CD14-positive monocyte (primary cell): ENCODE results near the gene SLC9A9. TPM values are rescaled to one million over a fixed set of nuclear protein-coding genes. Genes with fewer than 3 reads are reported as not detected.

ENCODE experiments used
- DNase-seq, 3 donors: peaks; one replicate each; pipeline ENCODE4 v3.0.0-alpha.2; 2011 to 2022
- H2AFZ ChIP-seq: 2 replicates; pipeline ENCODE4 v1.6.0; 2012; ENCODE audit warnings: mild to moderate bottlenecking, low read depth, low read length, inconsistent platforms; ENCODE audit not compliant: insufficient read depth, poor library complexity, severe bottlenecking
- H3K27ac ChIP-seq, 2 donors: 1 replicate in 1 of 2; 2 replicates in 1 of 2; pipeline ENCODE4 v1.5.1; 2012 to 2013; ENCODE audit warnings: low read length in 2 of 2, control low read depth in 1 of 2, inconsistent platforms in 1 of 2, low read depth in 1 of 2, mild to moderate bottlenecking in 1 of 2
- H3K27me3 ChIP-seq, 2 donors: one replicate each; pipeline versions ENCODE4 v1.6.0 to v1.6.1; 2011 to 2013; ENCODE audit warnings: low read length in 2 of 2; ENCODE audit not compliant: control insufficient read depth in 2 of 2, insufficient read depth in 2 of 2
- H3K36me3 ChIP-seq, 2 donors: replicated peaks in 1 of 2; 1 replicate in 1 of 2; 2 replicates in 1 of 2; pipeline versions ENCODE4 v1.5.1 to v1.6.1; 2012 to 2013; ENCODE audit warnings: low read length in 2 of 2, control low read depth in 1 of 2, inconsistent platforms in 1 of 2, mild to moderate bottlenecking in 1 of 2; ENCODE audit not compliant: insufficient read depth in 2 of 2, control insufficient read depth in 1 of 2
- H3K4me1 ChIP-seq, 2 donors: 1 replicate in 1 of 2; 2 replicates in 1 of 2; pipeline versions ENCODE4 v1.5.1 to v1.6.1; 2012 to 2013; ENCODE audit warnings: low read length in 2 of 2, control low read depth in 1 of 2, inconsistent platforms in 1 of 2, mild to moderate bottlenecking in 1 of 2, moderate library complexity in 1 of 2; ENCODE audit not compliant: insufficient read depth in 2 of 2, control insufficient read depth in 1 of 2
- H3K4me2 ChIP-seq: replicated peaks from 2 replicates; pipeline ENCODE3; 2012; ENCODE audit warnings: low read length, moderate library complexity, mild to moderate bottlenecking; ENCODE audit not compliant: poor library complexity, severe bottlenecking; ENCODE audit errors: extremely low read depth
- H3K4me3 ChIP-seq, 3 experiments: fragments of 200-600 bp in 1 of 3; sonication (generic) in 1 of 3; replicated peaks in 1 of 3; 1 replicate in 2 of 3; 2 replicates in 1 of 3; pipeline ENCODE4 v1.5.1; 2011 to 2013; ENCODE audit warnings: low read length in 3 of 3, mild to moderate bottlenecking in 3 of 3, control low read depth in 2 of 3, low read depth in 2 of 3, inconsistent platforms in 1 of 3, moderate library complexity in 1 of 3
- H3K79me2 ChIP-seq: 2 replicates; pipeline ENCODE4 v1.6.0; 2012; ENCODE audit warnings: mild to moderate bottlenecking, control low read depth, inconsistent platforms, low read length, moderate library complexity; ENCODE audit not compliant: insufficient read depth
- H3K9ac ChIP-seq: 2 replicates; pipeline ENCODE4 v1.6.0; 2017; ENCODE audit warnings: low read length, mild to moderate bottlenecking; ENCODE audit not compliant: insufficient read depth, poor library complexity, severe bottlenecking
- H3K9me3 ChIP-seq, 2 donors: replicated peaks in 1 of 2; 1 replicate in 1 of 2; 2 replicates in 1 of 2; pipeline versions ENCODE4 v1.5.1 to v1.6.1; 2012 to 2013; ENCODE audit warnings: low read length in 2 of 2, control low read depth in 1 of 2; ENCODE audit not compliant: control insufficient read depth in 1 of 2, insufficient read depth in 1 of 2
- H4K20me1 ChIP-seq: 2 replicates; pipeline ENCODE4 v1.6.0; 2012; ENCODE audit warnings: mild to moderate bottlenecking, low read length, control low read depth, moderate library complexity; ENCODE audit not compliant: insufficient read depth
- H3K27ac Mint-ChIP-seq, 7 donors: one replicate each; pipeline ENCODE4 v1.8.0; 2020; ENCODE audit warnings: mild to moderate bottlenecking in 7 of 7, mixed read lengths in 7 of 7, moderate library complexity in 6 of 7, inconsistent platforms in 2 of 7
- H3K27me3 Mint-ChIP-seq, 3 donors: one replicate each; pipeline ENCODE4 v1.8.0; 2021 to 2022; ENCODE audit warnings: low read depth in 3 of 3, mild to moderate bottlenecking in 3 of 3, mixed read lengths in 3 of 3, moderate library complexity in 3 of 3, inconsistent platforms in 1 of 3
- H3K36me3 Mint-ChIP-seq, 2 donors: one replicate each; pipeline ENCODE4 v1.8.0; 2020; ENCODE audit warnings: mixed read lengths in 2 of 2, inconsistent platforms in 1 of 2, mild to moderate bottlenecking in 1 of 2
- H3K4me1 Mint-ChIP-seq: one replicate; pipeline ENCODE4 v1.8.0; 2020; ENCODE audit warnings: mild to moderate bottlenecking, mixed read lengths
- H3K4me3 Mint-ChIP-seq, 2 donors: one replicate each; pipeline ENCODE4 v1.8.0; 2020; ENCODE audit warnings: mild to moderate bottlenecking in 2 of 2, mixed read lengths in 2 of 2, moderate library complexity in 1 of 2
- H3K9me3 Mint-ChIP-seq, 7 donors: one replicate each; pipeline ENCODE4 v1.8.0; 2020 to 2022; ENCODE audit warnings: mixed read lengths in 7 of 7, mild to moderate bottlenecking in 6 of 7, moderate library complexity in 6 of 7, inconsistent platforms in 2 of 7
- WGBS: methylation state at CpG from one replicate; pipeline ENCODE4 v1.1.5; 2013; ENCODE audit warnings: missing lambda C conversion rate; ENCODE audit not compliant: insufficient coverage; 5-methylcytosine and 5-hydroxymethylcytosine counted together
- intact Hi-C, 2 donors: fragments of 100-400 bp; cut with micrococcal nuclease; formaldehyde crosslinking; loops; one replicate each; pipeline versions ENCODE4 v1.15.0 to v1.15.1; 2023
- polyA plus RNA-seq, 3 donors: library from polyadenylated mRNA; depleted of rRNA in 1 of 3; unstranded in 2 of 3; stranded (reverse) in 1 of 3; fragments of 300-500 nt in 2 of 3; fragments of >200 nt in 1 of 3; fragmentation: Illumina TruSeq in 2 of 3; gene quantifications; 1 replicate in 2 of 3; 2 replicates in 1 of 3; pipeline ENCODE4 v1.2.3, GENCODE V29; 2012 to 2021
- TF ChIP-seq, protein P1 (sequence below): fragments of 200-600 bp; IDR thresholded peaks from one replicate; pipeline ENCODE4 v1.8.0; 2022; ENCODE audit warnings: antibody characterized with exemption, mild to moderate bottlenecking

The SLC9A9 gene
- polyA plus RNA-seq, 3 donors, result 14.1 to 32.8 (median 27.0) TPM

DNA sequence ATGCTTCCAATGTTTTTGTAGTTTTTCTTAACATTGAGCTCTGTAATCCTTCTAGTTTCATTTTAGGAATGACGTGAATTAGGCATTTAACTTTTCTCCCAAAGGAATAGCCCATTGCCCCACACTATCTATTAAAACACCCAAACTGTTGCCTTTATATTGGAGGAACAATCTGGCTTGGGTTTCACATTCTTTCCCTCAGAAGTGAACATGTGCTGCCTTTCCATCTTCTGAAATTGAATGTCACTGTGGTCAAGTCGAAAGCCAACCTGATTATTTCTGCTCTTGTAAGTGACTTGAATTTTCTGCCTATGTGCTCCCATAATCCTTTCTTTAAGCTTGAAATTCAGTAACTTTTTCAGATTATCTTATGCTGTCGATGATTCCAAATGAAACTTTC lies 214.5 kb downstream of the SLC9A9 start:
- intact Hi-C loops, result no loop called here
- no peaks in the 10 kb centered on the region for H3K27me3 ChIP-seq
- no peak overlapping the region for H3K4me3 ChIP-seq
- H2AFZ ChIP-seq, result no peak overlapping the region
- DNase-seq, result no peak
- Mint-ChIP-seq H3K4me3 (no peak overlapping the region), H3K4me1 (no peaks in the 10 kb centered on the region), H3K27me3 (no peaks in the 10 kb centered on the region), H3K36me3 (peaks cover 10 to 13% of the 10 kb centered on the region in 2 donors), H3K27ac (no peak overlapping the region), H3K9me3 (peaks cover 0 to 18% (median 10%) of the 10 kb centered on the region in 7 donors)
- no peaks in the 10 kb centered on the region for H3K4me1 ChIP-seq
- no peak overlapping the region for H3K9ac ChIP-seq
- peaks cover 4 to 25% of the 10 kb centered on the region in 2 donors for H3K9me3 ChIP-seq
- WGBS, result 100% methylated on average over 1 of the region's 3 CpGs
- H3K27ac ChIP-seq, result no peak overlapping the region
- TF ChIP-seq, protein P1, sequence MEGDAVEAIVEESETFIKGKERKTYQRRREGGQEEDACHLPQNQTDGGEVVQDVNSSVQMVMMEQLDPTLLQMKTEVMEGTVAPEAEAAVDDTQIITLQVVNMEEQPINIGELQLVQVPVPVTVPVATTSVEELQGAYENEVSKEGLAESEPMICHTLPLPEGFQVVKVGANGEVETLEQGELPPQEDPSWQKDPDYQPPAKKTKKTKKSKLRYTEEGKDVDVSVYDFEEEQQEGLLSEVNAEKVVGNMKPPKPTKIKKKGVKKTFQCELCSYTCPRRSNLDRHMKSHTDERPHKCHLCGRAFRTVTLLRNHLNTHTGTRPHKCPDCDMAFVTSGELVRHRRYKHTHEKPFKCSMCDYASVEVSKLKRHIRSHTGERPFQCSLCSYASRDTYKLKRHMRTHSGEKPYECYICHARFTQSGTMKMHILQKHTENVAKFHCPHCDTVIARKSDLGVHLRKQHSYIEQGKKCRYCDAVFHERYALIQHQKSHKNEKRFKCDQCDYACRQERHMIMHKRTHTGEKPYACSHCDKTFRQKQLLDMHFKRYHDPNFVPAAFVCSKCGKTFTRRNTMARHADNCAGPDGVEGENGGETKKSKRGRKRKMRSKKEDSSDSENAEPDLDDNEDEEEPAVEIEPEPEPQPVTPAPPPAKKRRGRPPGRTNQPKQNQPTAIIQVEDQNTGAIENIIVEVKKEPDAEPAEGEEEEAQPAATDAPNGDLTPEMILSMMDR, result no peak
- no peaks in the 10 kb centered on the region for H3K79me2 ChIP-seq
- no peaks in the 10 kb centered on the region for H4K20me1 ChIP-seq
- H3K36me3 ChIP-seq, result peaks cover 0 to 12% of the 10 kb centered on the region in 2 donors
- H3K4me2 ChIP-seq, result no peak overlapping the region

DNA sequence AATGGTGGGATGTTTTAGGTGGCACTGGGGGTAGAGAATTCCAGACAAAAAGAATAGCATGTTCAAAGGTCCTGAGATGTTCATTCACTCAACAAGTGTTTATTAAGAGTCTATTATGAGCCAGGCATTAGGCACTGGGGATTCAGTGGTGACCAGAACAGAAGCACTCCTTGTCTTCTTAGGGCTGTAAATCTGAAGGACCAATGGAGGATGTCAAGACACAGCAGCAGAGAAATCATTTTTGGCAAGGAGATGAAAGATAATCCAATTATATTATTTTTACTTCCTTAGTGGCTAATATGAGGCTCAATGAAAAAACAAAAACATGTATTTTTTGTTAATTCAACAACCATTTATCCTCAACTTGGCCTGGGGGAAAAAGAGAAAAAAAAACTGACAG lies 218.5 kb downstream of the SLC9A9 start:
- TF ChIP-seq, protein P1, result no peak
- Mint-ChIP-seq H3K9me3 (peaks cover 0 to 4% (median 2%) of the 10 kb centered on the region in 7 donors), H3K27me3 (no peaks in the 10 kb centered on the region), H3K4me3 (no peak overlapping the region), H3K27ac (no peak overlapping the region), H3K4me1 (no peaks in the 10 kb centered on the region), H3K36me3 (peaks cover 3 to 13% of the 10 kb centered on the region in 2 donors)
- Histone ChIP-seq H3K27me3 (no peaks in the 10 kb centered on the region), H3K9ac (no peak overlapping the region), H3K9me3 (no peaks in the 10 kb centered on the region), H4K20me1 (no peaks in the 10 kb centered on the region), H3K4me3 (no peak overlapping the region), H3K4me1 (no peaks in the 10 kb centered on the region), H3K4me2 (no peak overlapping the region), H3K79me2 (no peaks in the 10 kb centered on the region), H3K27ac (no peak overlapping the region), H3K36me3 (no peaks in the 10 kb centered on the region), H2AFZ (no peak overlapping the region)
- no peak for DNase-seq
- intact Hi-C loops, result no loop called here
